Progenitor cell of endocrine pancreas (in vitro differentiated cells): ENCODE data around the gene CHPF2. TPM values are rescaled to one million over a fixed set of nuclear protein-coding genes. Genes with fewer than 3 reads are reported as not detected.

Source experiments
- DNase-seq: peaks from one replicate; pipeline ENCODE4 v3.0.0; 2021; ENCODE audit warnings: low spot score; ENCODE audit not compliant: unreplicated experiment
- H3K27ac Mint-ChIP-seq: 2 replicates; pipeline ENCODE4 v1.8.0; 2021; ENCODE audit warnings: mild to moderate bottlenecking, moderate library complexity, mixed read lengths
- H3K27me3 Mint-ChIP-seq: 2 replicates; pipeline ENCODE4 v1.8.0; 2021; ENCODE audit warnings: mixed read lengths
- H3K36me3 Mint-ChIP-seq: 2 replicates; pipeline ENCODE4 v1.8.0; 2022; ENCODE audit warnings: mixed read lengths; ENCODE audit not compliant: insufficient read depth
- H3K4me1 Mint-ChIP-seq: 2 replicates; pipeline ENCODE4 v1.8.0; 2021; ENCODE audit warnings: low read depth, mixed read lengths
- H3K4me3 Mint-ChIP-seq: 2 replicates; pipeline ENCODE4 v1.8.0; 2021; ENCODE audit warnings: low read depth, mild to moderate bottlenecking, moderate library complexity, mixed read lengths
- H3K9me3 Mint-ChIP-seq: 2 replicates; pipeline ENCODE4 v1.8.0; 2021; ENCODE audit warnings: low read depth, mixed read lengths
- total RNA-seq: library from RNA; stranded (reverse); gene quantifications from 2 replicates; pipeline ENCODE4 v1.2.1, GENCODE V29; 2021
- TF ChIP-seq, protein P1 (sequence below): fragments of 200-600 bp; sonication (generic); IDR thresholded peaks from one replicate; pipeline ENCODE4 v1.5.0; 2021; ENCODE audit warnings: antibody characterized with exemption, mild to moderate bottlenecking; ENCODE audit not compliant: unreplicated experiment

Gene CHPF2
- total RNA-seq, 1 donor from 2014 or later: 42.2 TPM

DNA sequence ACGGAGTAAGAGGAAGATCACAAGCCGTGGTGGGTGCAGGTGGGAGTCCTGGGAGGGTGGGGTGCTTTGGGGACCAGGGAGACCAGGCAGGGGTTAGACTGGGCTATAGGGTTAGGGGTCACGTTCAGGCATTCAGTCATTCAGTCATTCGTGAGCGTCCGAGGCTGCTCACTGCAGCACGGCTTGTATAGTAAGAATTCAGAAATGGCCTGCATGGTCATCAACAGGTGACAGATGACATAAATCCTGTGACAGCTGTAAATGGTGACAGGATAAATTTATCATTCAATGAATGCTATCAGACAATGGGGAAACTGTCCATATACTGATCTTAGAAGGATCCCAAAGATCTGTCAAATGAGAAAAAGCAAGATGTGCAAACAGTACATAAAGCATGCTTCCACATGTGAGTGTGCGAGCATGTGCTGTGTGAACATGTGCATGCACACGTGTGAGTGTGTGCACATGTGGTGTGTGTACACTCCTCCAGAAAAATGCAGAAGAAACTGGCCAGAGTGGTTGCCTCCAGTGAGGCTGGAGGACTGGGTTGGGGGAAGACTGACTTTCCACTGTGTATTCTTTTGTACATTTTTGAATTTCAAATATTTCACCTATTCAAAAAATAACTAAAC, 48.2 kb downstream of the CHPF2 start:
- no peak for DNase-seq
- peaks cover 2% of the 10 kb centered on the region for H3K4me1 Mint-ChIP-seq
- peaks cover 5% of the 10 kb centered on the region for H3K9me3 Mint-ChIP-seq
- peaks cover 51% of the 10 kb centered on the region for H3K27me3 Mint-ChIP-seq
- H3K4me3 Mint-ChIP-seq: no peak overlapping the region
- TF ChIP-seq, protein P1, sequence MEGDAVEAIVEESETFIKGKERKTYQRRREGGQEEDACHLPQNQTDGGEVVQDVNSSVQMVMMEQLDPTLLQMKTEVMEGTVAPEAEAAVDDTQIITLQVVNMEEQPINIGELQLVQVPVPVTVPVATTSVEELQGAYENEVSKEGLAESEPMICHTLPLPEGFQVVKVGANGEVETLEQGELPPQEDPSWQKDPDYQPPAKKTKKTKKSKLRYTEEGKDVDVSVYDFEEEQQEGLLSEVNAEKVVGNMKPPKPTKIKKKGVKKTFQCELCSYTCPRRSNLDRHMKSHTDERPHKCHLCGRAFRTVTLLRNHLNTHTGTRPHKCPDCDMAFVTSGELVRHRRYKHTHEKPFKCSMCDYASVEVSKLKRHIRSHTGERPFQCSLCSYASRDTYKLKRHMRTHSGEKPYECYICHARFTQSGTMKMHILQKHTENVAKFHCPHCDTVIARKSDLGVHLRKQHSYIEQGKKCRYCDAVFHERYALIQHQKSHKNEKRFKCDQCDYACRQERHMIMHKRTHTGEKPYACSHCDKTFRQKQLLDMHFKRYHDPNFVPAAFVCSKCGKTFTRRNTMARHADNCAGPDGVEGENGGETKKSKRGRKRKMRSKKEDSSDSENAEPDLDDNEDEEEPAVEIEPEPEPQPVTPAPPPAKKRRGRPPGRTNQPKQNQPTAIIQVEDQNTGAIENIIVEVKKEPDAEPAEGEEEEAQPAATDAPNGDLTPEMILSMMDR: no peak
- H3K36me3 Mint-ChIP-seq: no peaks in the 10 kb centered on the region
- H3K27ac Mint-ChIP-seq: no peak overlapping the region

DNA sequence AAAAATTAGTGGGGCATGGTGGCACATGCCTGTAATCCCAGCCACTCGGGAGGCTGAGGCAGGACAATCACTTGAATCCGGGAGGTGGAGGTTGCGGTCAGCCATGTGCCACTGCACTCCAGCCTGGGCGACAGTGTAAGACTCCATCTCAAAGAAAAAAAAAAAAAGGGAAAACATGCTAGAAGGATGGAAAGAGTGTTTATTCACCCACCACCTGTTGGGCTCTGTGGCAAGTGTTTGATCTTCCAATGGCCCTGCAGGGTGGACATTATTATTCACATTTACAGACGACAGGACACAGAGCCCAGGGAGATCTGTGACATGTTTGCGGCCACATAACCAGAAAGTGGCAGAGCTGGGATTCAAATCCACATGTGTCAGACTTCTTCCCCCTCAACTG, 49.4 kb downstream of the CHPF2 start:
- Mint-ChIP-seq H3K27me3 (peaks cover 51% of the 10 kb centered on the region), H3K36me3 (no peaks in the 10 kb centered on the region), H3K27ac (no peak overlapping the region), H3K4me1 (peaks cover 2% of the 10 kb centered on the region), H3K9me3 (peaks cover 5% of the 10 kb centered on the region), H3K4me3 (no peak overlapping the region)
- DNase-seq: no peak
- TF ChIP-seq, protein P1: no peak

DNA sequence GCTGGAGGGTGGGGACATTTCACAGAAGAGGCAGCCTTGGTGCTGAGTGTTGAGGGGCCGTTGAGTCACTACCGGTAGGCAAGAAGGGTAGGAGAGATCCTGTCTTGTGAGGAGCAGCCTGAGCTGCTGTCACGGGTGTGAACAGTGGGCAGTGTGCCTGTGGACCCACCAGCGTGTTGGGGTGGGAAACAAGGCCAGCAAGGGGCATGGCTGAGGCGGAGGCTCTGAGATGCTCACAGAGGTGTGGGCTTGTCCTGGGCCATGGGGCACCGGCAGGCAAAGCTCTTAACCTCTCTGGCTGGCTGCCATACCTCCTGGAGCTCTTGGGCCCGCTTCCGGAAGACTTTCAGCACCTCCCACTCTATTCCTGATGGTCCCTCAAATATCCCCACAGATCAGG, 49.8 kb downstream of the CHPF2 start:
- Mint-ChIP-seq H3K27me3 (peaks cover 52% of the 10 kb centered on the region), H3K4me3 (no peak overlapping the region), H3K4me1 (peaks cover 2% of the 10 kb centered on the region), H3K27ac (no peak overlapping the region), H3K9me3 (peaks cover 5% of the 10 kb centered on the region), H3K36me3 (no peaks in the 10 kb centered on the region)
- DNase-seq: no peak
- TF ChIP-seq, protein P1: no peak

DNA sequence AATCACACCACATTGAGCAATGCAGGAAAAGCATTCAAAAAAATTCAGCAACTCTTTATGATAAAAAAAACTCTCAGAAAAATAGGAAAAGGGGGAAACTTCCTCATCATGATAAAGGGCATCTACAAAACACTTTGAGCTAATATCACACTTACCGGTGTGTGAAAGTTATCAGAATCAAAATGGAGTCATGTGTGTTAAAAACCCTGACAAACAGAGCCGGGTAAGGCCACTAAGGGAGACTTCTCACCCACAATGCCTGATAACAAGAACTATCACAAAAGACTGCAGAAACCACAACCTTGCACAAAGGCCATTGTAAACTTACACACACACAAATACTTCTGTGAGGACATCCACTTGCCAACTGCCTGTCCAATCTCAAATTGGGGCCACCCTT, 51.0 kb downstream of the CHPF2 start:
- no peak overlapping the region for H3K4me3 Mint-ChIP-seq
- H3K27me3 Mint-ChIP-seq: peaks cover 50% of the 10 kb centered on the region
- TF ChIP-seq, protein P1: no peak
- H3K4me1 Mint-ChIP-seq: no peaks in the 10 kb centered on the region
- H3K9me3 Mint-ChIP-seq: peaks cover 5% of the 10 kb centered on the region
- no peaks in the 10 kb centered on the region for H3K36me3 Mint-ChIP-seq
- no peak for DNase-seq
- H3K27ac Mint-ChIP-seq: no peak overlapping the region

DNA sequence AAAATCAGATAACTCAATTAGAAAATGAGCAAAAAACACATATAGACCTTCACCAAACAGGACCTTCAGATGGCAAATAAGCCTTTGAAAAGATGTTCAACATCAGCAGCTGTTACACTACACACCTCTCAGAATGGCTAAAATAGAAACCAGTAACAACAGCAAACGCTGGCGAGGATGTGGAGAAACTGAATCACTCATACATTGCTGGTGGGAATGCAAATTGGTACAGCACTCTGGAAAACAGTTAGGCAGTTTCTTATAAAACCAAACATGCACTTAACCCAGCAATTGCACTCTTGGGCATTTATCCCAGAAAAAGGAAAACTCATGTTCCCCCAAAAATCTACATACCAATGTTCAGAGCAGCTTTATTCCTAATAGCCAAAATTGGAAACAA, 53.9 kb downstream of the CHPF2 start:
- DNase-seq: no peak
- no peaks in the 10 kb centered on the region for H3K36me3 Mint-ChIP-seq
- H3K27me3 Mint-ChIP-seq: peaks cover 30% of the 10 kb centered on the region
- no peak overlapping the region for H3K27ac Mint-ChIP-seq
- no peak overlapping the region for H3K4me3 Mint-ChIP-seq
- TF ChIP-seq, protein P1: no peak
- peaks cover 5% of the 10 kb centered on the region for H3K9me3 Mint-ChIP-seq
- H3K4me1 Mint-ChIP-seq: no peaks in the 10 kb centered on the region

Other genes starting within 250 kb of the CHPF2 start
- gene NOS3, start 241.5 kb upstream of the CHPF2 start, total RNA-seq: 0.74 and 1.1 TPM in 2 replicates
- gene ATG9B, start 208.0 kb upstream of the CHPF2 start, total RNA-seq: 0.58 and 0.79 TPM in 2 replicates
- 36.0 and 36.2 TPM in 2 replicates for gene ABCB8, start 204.0 kb upstream of the CHPF2 start, total RNA-seq
- 3.5 and 5.1 TPM in 2 replicates for gene ASIC3, start 184.0 kb upstream of the CHPF2 start, total RNA-seq
- gene CDK5, start 174.6 kb upstream of the CHPF2 start, total RNA-seq: 22.6 and 24.9 TPM in 2 replicates
- 208 and 213 TPM in 2 replicates for gene SLC4A2, start 172.9 kb upstream of the CHPF2 start, total RNA-seq
- 75.0 and 81.9 TPM in 2 replicates for gene FASTK, start 151.7 kb upstream of the CHPF2 start, total RNA-seq
- gene TMUB1, start 149.0 kb upstream of the CHPF2 start, total RNA-seq: 40.4 and 48.6 TPM in 2 replicates
- gene AGAP3, start 146.0 kb upstream of the CHPF2 start, total RNA-seq: 112 and 114 TPM in 2 replicates
- 2.0 and 2.1 TPM in 2 replicates for gene GBX1, start 64.8 kb upstream of the CHPF2 start, total RNA-seq
- gene ASB10, start 45.2 kb upstream of the CHPF2 start, total RNA-seq: not detected in 2 replicates
- gene H2BK1, start 22.0 kb upstream of the CHPF2 start, total RNA-seq: not detected in 2 replicates
- 48.7 and 55.1 TPM in 2 replicates for gene ABCF2, start 5.3 kb upstream of the CHPF2 start, total RNA-seq
- gene SMARCD3, start 16.2 kb downstream of the CHPF2 start, total RNA-seq: 51.1 and 52.9 TPM in 2 replicates
- 49.0 and 53.5 TPM in 2 replicates for gene NUB1, start 109.3 kb downstream of the CHPF2 start, total RNA-seq
- 80.6 and 82.9 TPM in 2 replicates for gene WDR86, start 177.6 kb downstream of the CHPF2 start, total RNA-seq
- 2.5 and 3.2 TPM in 2 replicates for gene CRYGN, start 207.7 kb downstream of the CHPF2 start, total RNA-seq